Osteoblast (primary cell): ENCODE results near the gene BICD1. TPM values are rescaled to one million over a fixed set of nuclear protein-coding genes. Genes with fewer than 3 reads are reported as not detected.

Source experiments
- DNase-seq: peaks from one replicate; pipeline ENCODE4 v3.0.0; 2011; ENCODE audit warnings: low spot score, mixed read lengths; ENCODE audit not compliant: insufficient read length; ENCODE audit errors: missing footprints
- H2AFZ ChIP-seq: 2 replicates; pipeline ENCODE4 v1.6.0; 2011; ENCODE audit warnings: mild to moderate bottlenecking, low read length
- H3K27ac ChIP-seq: 2 replicates; pipeline ENCODE4 v1.5.1; 2011; ENCODE audit warnings: mild to moderate bottlenecking, low read depth, low read length, moderate library complexity
- H3K27me3 ChIP-seq: 2 replicates; pipeline ENCODE4 v1.6.0; 2012; ENCODE audit warnings: mild to moderate bottlenecking, control low read depth, inconsistent platforms, low read length, moderate library complexity; ENCODE audit not compliant: insufficient read depth
- H3K36me3 ChIP-seq: 2 replicates; pipeline ENCODE4 v1.5.1; 2011; ENCODE audit warnings: mild to moderate bottlenecking, low read length, control low read depth, moderate library complexity; ENCODE audit not compliant: insufficient read depth
- H3K4me1 ChIP-seq: 2 replicates; pipeline ENCODE4 v1.5.1; 2011; ENCODE audit warnings: mild to moderate bottlenecking, low read length, control low read depth, moderate library complexity; ENCODE audit not compliant: insufficient read depth
- H3K4me2 ChIP-seq: 2 replicates; pipeline ENCODE4 v1.6.0; 2011; ENCODE audit warnings: mild to moderate bottlenecking, low read length; ENCODE audit not compliant: insufficient read depth
- H3K4me3 ChIP-seq: fragments of 200-600 bp; sonication (generic); 3 replicates; pipeline ENCODE4 v1.5.1; 2012; ENCODE audit warnings: mild to moderate bottlenecking, low read length, inconsistent platforms; ENCODE audit not compliant: insufficient read depth
- H3K79me2 ChIP-seq: 2 replicates; pipeline ENCODE4 v1.6.0; 2012; ENCODE audit warnings: mild to moderate bottlenecking, low read length, control low read depth, inconsistent platforms; ENCODE audit not compliant: insufficient read depth
- H3K9me3 ChIP-seq: 2 replicates; pipeline ENCODE4 v1.5.1; 2011; ENCODE audit warnings: low read depth, low read length, control low read depth
- H4K20me1 ChIP-seq: 2 replicates; pipeline ENCODE4 v1.6.0; 2012; ENCODE audit warnings: mild to moderate bottlenecking, low read length, control low read depth; ENCODE audit not compliant: insufficient read depth
- CTCF ChIP-seq: IDR thresholded peaks from 2 replicates; pipeline ENCODE4 v1.5.1; 2011; ENCODE audit warnings: mild to moderate bottlenecking, low read depth, low read length, moderate library complexity; ENCODE audit errors: extremely low read depth
- total RNA-seq: library from RNA; depleted of rRNA; stranded (reverse); fragments of >200 nt; gene quantifications from 2 replicates; pipeline ENCODE4 v1.2.3, GENCODE V29; 2012

Gene BICD1
- total RNA-seq, 1 donor = 21.0 TPM

DNA sequence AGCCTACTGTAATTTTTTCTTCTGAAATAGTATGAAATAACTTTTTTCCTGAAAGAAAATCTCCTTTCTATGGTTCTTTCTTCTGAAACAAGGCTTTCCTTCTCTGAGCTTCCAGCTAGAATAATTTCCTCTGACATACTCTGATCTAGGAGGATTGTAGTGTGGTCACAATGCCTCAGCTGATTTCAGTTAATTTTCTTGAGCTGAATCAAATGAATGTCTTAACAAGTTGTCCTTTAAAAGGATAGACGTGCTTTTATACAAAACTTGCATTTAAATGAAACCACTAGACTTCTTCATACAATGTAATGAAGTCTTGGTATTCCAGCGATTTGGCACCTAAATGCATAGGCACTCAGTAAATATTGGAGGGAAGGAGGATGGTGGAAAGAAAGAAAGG lies 94.4 kb downstream of the BICD1 start:
- no peak overlapping the region for H2AFZ ChIP-seq
- H3K27ac ChIP-seq = no peak overlapping the region
- peaks cover 7% of the 10 kb centered on the region for H3K4me1 ChIP-seq
- peaks cover 11% of the 10 kb centered on the region for H4K20me1 ChIP-seq
- H3K4me2 ChIP-seq = no peak overlapping the region
- H3K36me3 ChIP-seq = no peaks in the 10 kb centered on the region
- H3K9me3 ChIP-seq = no peaks in the 10 kb centered on the region
- no peak for TF ChIP-seq CTCF
- DNase-seq = no peak
- H3K4me3 ChIP-seq = no peak overlapping the region
- peaks cover 41% of the 10 kb centered on the region for H3K79me2 ChIP-seq
- no peaks in the 10 kb centered on the region for H3K27me3 ChIP-seq

DNA sequence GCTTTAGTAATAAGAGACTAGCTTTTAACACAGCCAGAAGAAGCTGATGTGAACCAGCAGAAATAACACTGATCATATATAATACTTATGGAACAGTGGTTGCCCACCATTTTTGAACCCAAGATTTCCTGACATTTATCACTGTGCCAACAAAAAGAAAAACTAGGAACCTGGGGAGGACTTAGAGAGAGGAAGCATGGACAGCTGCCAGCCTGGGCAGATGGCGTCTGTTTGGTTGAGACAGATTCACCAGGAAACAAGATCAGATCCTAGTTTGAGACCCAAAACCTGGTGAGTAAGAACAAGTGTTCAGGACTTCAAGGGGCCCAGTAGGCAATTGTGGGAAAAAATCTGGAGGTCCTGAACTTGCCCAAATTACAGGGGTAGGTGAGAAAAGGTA lies 95.3 kb downstream of the BICD1 start:
- Histone ChIP-seq H3K79me2 (peaks cover 41% of the 10 kb centered on the region), H3K27ac (no peak overlapping the region), H2AFZ (no peak overlapping the region), H3K4me3 (no peak overlapping the region), H3K27me3 (no peaks in the 10 kb centered on the region), H3K36me3 (no peaks in the 10 kb centered on the region), H3K9me3 (no peaks in the 10 kb centered on the region), H3K4me2 (no peak overlapping the region), H4K20me1 (peaks cover 8% of the 10 kb centered on the region), H3K4me1 (peaks cover 7% of the 10 kb centered on the region)
- no peak for TF ChIP-seq CTCF
- DNase-seq = no peak

DNA sequence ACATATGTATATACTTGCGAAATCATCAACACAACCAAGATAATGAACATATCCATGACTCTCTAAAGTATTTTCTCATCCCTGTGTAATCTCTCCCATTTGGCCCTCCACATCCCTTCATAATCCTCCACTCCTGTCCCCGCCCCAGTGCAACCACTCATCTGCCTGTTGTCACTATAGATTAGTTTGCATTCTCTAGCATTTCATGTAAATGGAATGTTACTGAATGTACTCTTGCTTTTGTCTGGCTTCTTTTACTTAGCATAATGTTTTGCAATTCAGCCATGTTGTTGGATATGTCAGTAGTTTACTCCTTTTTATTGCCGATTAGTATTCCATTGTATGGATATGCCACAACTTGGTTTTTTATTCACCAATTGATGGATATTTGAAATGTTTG lies 99.1 kb downstream of the BICD1 start:
- H3K4me1 ChIP-seq = no peaks in the 10 kb centered on the region
- H3K4me3 ChIP-seq = no peak overlapping the region
- H3K9me3 ChIP-seq = no peaks in the 10 kb centered on the region
- H3K79me2 ChIP-seq = peaks cover 38% of the 10 kb centered on the region
- H3K4me2 ChIP-seq = no peak overlapping the region
- TF ChIP-seq CTCF = no peak
- H3K36me3 ChIP-seq = no peaks in the 10 kb centered on the region
- H2AFZ ChIP-seq = no peak overlapping the region
- no peaks in the 10 kb centered on the region for H3K27me3 ChIP-seq
- peak; percentile 11 for DNase-seq
- H3K27ac ChIP-seq = no peak overlapping the region
- H4K20me1 ChIP-seq = no peaks in the 10 kb centered on the region

DNA sequence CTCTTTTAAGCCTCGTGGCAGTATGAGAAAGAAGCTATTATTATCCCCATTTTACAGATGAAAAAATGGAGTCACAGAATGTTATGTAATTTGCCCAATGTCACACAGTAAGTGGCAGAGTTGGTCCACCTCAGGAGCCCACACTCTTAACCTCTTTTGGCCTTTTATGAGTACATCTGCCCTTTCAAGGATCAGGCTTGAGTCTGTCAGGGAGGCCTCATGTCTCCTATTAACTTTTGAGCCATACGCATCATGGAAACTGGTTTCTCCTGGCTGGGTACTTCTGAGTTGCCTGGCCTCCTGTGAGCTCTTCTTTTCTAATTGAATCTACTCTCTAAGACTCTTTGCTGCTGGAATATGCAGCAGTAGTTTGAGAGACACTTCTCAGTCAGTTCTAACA lies 101.7 kb downstream of the BICD1 start:
- H3K79me2 ChIP-seq = peaks cover 27% of the 10 kb centered on the region
- H3K27ac ChIP-seq = no peak overlapping the region
- no peak overlapping the region for H2AFZ ChIP-seq
- H3K4me1 ChIP-seq = no peaks in the 10 kb centered on the region
- H4K20me1 ChIP-seq = no peaks in the 10 kb centered on the region
- no peak overlapping the region for H3K4me2 ChIP-seq
- no peak overlapping the region for H3K4me3 ChIP-seq
- no peaks in the 10 kb centered on the region for H3K9me3 ChIP-seq
- no peak for TF ChIP-seq CTCF
- no peaks in the 10 kb centered on the region for H3K36me3 ChIP-seq
- DNase-seq = no peak
- no peaks in the 10 kb centered on the region for H3K27me3 ChIP-seq
